SK-N-SH (cell line): Measurements from ENCODE around the gene NDOR1. TPM values are rescaled to one million over a fixed set of nuclear protein-coding genes. Genes with fewer than 3 reads are reported as not detected.

Source experiments
- CTCF ChIA-PET: fragments of 300-600, 350-600 bp; formaldehyde crosslinking; extraction: SDS; loops from one replicate; lab custom pipeline; 2021; lab: Yijun Ruan, JAX
- POLR2A ChIA-PET: fragments of 350-600 bp; sonication (Branson Sonifier 250); formaldehyde crosslinking; extraction: SDS; loops from one replicate; lab custom pipeline; 2020; ENCODE audit warnings: antibody characterized with exemption, inconsistent platforms; lab: Yijun Ruan, JAX
- DNase-seq: peaks from one replicate; pipeline ENCODE4 v3.0.0; 2012
- H2AFZ ChIP-seq: fragments of 200-600 bp; sonication (generic); 2 replicates; pipeline ENCODE4 v1.8.1; 2016; ENCODE audit warnings: antibody characterized with exemption, mild to moderate bottlenecking, low read depth
- H3F3A ChIP-seq: fragments of 200-600 bp; sonication (generic); replicated peaks from 2 replicates; pipeline ENCODE3; 2016; ENCODE audit warnings: antibody characterized with exemption, mild to moderate bottlenecking; ENCODE audit not compliant: insufficient read depth
- H3K27ac ChIP-seq, 2 experiments: fragments of 200-500 bp in 1 of 2; fragments of 200-600 bp in 1 of 2; sonication (Bioruptor generic) in 1 of 2; sonication (generic), shearing (Covaris generic) in 1 of 2; 2 replicates each; pipeline versions ENCODE4 v1.5.1 to v1.6.1; 2014 to 2016; ENCODE audit warnings: low read depth in 2 of 2, inconsistent platforms in 1 of 2, low read length in 1 of 2, mild to moderate bottlenecking in 1 of 2, mixed read lengths in 1 of 2
- H3K27me3 ChIP-seq: fragments of 200-600 bp; sonication (generic), shearing (Covaris generic); 2 replicates; pipeline ENCODE4 v1.6.1; 2016; ENCODE audit warnings: mixed run types; ENCODE audit not compliant: insufficient read depth
- H3K36me3 ChIP-seq, 2 experiments: fragments of 200-500 bp in 1 of 2; fragments of 200-600 bp in 1 of 2; sonication (Bioruptor generic) in 1 of 2; sonication (generic) in 1 of 2; replicated peaks in 1 of 2; 2 replicates each; pipeline versions ENCODE3 to v1.5.1; 2014 to 2016; ENCODE audit warnings: low read length in 1 of 2, mild to moderate bottlenecking in 1 of 2; ENCODE audit not compliant: insufficient read depth in 2 of 2, control insufficient read depth in 1 of 2
- H3K4me1 ChIP-seq, 2 experiments: fragments of 200-500 bp in 1 of 2; fragments of 200-600 bp in 1 of 2; sonication (Bioruptor generic) in 1 of 2; sonication (generic), shearing (Covaris generic) in 1 of 2; 2 replicates each; pipeline versions ENCODE4 v1.5.1 to v1.6.1; 2014 to 2016; ENCODE audit warnings: low read depth in 1 of 2, low read length in 1 of 2, mixed run types in 1 of 2; ENCODE audit not compliant: insufficient read depth in 2 of 2, control insufficient read depth in 1 of 2
- H3K4me2 ChIP-seq: fragments of 200-600 bp; sonication (generic), shearing (Covaris generic); 2 replicates; pipeline ENCODE4 v1.6.1; 2017; ENCODE audit warnings: mixed run types
- H3K4me3 ChIP-seq, 2 experiments: fragments of 200-500 bp in 1 of 2; fragments of 200-600 bp in 1 of 2; sonication (Bioruptor generic) in 1 of 2; sonication (generic), shearing (Covaris generic) in 1 of 2; 2 replicates each; pipeline versions ENCODE4 v1.5.1 to v1.8.1; 2014 to 2016; ENCODE audit warnings: low read depth in 2 of 2, inconsistent platforms in 1 of 2, low read length in 1 of 2, mild to moderate bottlenecking in 1 of 2, mixed read lengths in 1 of 2, moderate library complexity in 1 of 2
- H3K79me2 ChIP-seq: fragments of 200-600 bp; sonication (generic); 2 replicates; pipeline ENCODE4 v1.8.1; 2017; ENCODE audit warnings: mild to moderate bottlenecking; ENCODE audit not compliant: insufficient read depth
- H3K9ac ChIP-seq: fragments of 200-600 bp; sonication (generic); 2 replicates; pipeline ENCODE4 v1.6.1; 2017; ENCODE audit warnings: mixed run types
- H3K9me2 ChIP-seq: fragments of 200-600 bp; sonication (generic); 2 replicates; pipeline ENCODE4 v1.6.1; 2017; ENCODE audit warnings: mixed run types
- H3K9me3 ChIP-seq: fragments of 200-600 bp; sonication (generic); 2 replicates; pipeline ENCODE4 v1.6.1; 2017; ENCODE audit warnings: mixed run types, mild to moderate bottlenecking, moderate library complexity
- H4K20me1 ChIP-seq: fragments of 200-600 bp; sonication (generic); 2 replicates; pipeline ENCODE4 v1.6.1; 2017; ENCODE audit warnings: mild to moderate bottlenecking, mixed run types; ENCODE audit not compliant: insufficient read depth
- ELF1 ChIP-seq: IDR thresholded peaks from 2 replicates; pipeline ENCODE4 v1.4.0; 2012
- EP300 ChIP-seq, 2 experiments: IDR thresholded peaks; 2 replicates each; pipeline versions ENCODE4 v1.4.0 to v1.6.1; 2012; ENCODE audit warnings: borderline replicate concordance in 1 of 2, low read depth in 1 of 2, low read length in 1 of 2
- FOSL2 ChIP-seq: IDR thresholded peaks from 2 replicates; pipeline ENCODE4 v1.4.0; 2012; ENCODE audit warnings: low read depth, mild to moderate bottlenecking, moderate library complexity, borderline replicate concordance
- FOXM1 ChIP-seq: IDR thresholded peaks from 2 replicates; pipeline ENCODE4 v1.4.0; 2012; ENCODE audit warnings: low read depth, mild to moderate bottlenecking
- JUND ChIP-seq: IDR thresholded peaks from 2 replicates; pipeline ENCODE4 v1.4.0; 2012
- MAX ChIP-seq: IDR thresholded peaks from 2 replicates; pipeline ENCODE4 v1.4.0; 2012; ENCODE audit warnings: low read depth
- MEF2A ChIP-seq: IDR thresholded peaks from 2 replicates; pipeline ENCODE4 v1.4.0; 2012; ENCODE audit warnings: low read depth, borderline replicate concordance
- MXI1 ChIP-seq: IDR thresholded peaks from 2 replicates; pipeline ENCODE4 v1.6.1; 2012; ENCODE audit warnings: mild to moderate bottlenecking, low read depth, low read length, improper control_type of control experiment
- NRF1 ChIP-seq: IDR thresholded peaks from 2 replicates; pipeline ENCODE4 v1.6.1; 2012; ENCODE audit warnings: low read depth, mild to moderate bottlenecking, low read length
- REST ChIP-seq: IDR thresholded peaks from 2 replicates; pipeline ENCODE4 v1.6.1; 2012; ENCODE audit warnings: mild to moderate bottlenecking, low read depth, low read length, moderate library complexity
- TCF12 ChIP-seq: IDR thresholded peaks from 2 replicates; pipeline ENCODE4 v1.4.0; 2012
- WGBS: methylation state at CpG from one replicate; pipeline ENCODE4 v1.1.6; 2017; ENCODE audit warnings: low lambda C conversion rate; 5-methylcytosine and 5-hydroxymethylcytosine counted together
- polyA plus RNA-seq, 3 experiments: library from polyadenylated mRNA; depleted of rRNA; stranded (reverse); fragments of >200 nt; gene quantifications; 2 replicates each; pipeline ENCODE4 v1.2.3, GENCODE V29; 2012

The NDOR1 gene
- polyA plus RNA-seq, 1 of the 3 experiments (the other 2 are of a cell fraction) = 8.6 TPM

DNA sequence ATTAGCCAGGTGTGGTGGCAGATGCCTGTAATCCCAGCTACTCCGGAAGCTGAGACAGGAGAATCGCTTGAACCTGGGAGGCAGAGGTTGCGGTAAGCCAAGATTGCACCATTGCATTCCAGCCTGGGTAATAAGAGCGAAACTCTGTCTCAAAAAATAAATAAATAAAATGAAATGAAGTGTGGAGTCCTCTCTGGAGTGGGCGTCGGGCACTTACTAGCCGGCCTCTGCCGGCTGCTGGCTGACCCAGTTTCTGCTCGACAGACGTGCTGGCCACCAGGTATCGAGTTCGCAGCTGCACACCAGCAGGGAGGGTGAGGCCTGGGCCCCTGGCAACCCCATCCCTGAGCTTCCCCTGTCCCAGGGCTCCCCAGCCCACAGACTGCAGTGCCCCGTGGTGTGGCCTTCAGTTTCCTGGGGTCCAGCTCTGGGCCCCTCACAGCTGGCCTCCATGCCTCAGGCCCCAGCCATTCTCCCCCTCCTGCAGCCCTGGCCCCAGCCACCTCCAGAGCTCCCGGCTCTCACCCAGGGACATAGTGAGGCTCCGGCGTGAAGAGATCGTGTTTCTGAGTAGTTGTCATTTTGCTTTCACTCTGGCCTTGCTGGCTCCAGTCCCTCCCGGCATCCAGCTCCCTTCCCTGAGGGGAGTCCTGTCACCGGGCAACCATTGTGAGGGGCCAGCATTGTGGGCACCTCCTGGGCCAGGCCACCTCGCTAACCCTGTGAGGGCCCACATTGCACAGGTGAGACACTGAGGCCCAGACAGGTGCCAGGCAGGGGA, 41.8 kb downstream of the NDOR1 start:
- DNase-seq = no peak
- Histone ChIP-seq H3K27ac (no peak overlapping the region), H3K9ac (no peak overlapping the region), H3K9me2 (no peaks in the 10 kb centered on the region), H3F3A (peaks cover 9% of the 10 kb centered on the region), H3K36me3 (peaks cover 11 to 12% of the 10 kb centered on the region in 2 experiments), H2AFZ (no peak overlapping the region), H3K27me3 (no peaks in the 10 kb centered on the region), H3K4me2 (no peak overlapping the region), H3K79me2 (peaks cover 20% of the 10 kb centered on the region), H3K4me1 (peaks cover 8 to 16% of the 10 kb centered on the region in 2 experiments; a peak in 1 of 4 replicates), H4K20me1 (peaks cover 21% of the 10 kb centered on the region), H3K9me3 (no peaks in the 10 kb centered on the region), H3K4me3 (no peak overlapping the region)
- ChIA-PET CTCF (interaction anchor here (1.2 to 8.2 kb wide), 2 partner anchors 10 to 183 kb away, joined by 4 to 38 read pairs; no protein-coding TSS in a partner anchor), POLR2A (interaction anchor here (0.6 kb wide), 2 partner anchors 118 to 156 kb away, joined by 3 read pairs; no protein-coding TSS in a partner anchor)
- WGBS = 84% methylated on average over 17 of the region's 20 CpGs
- TF ChIP-seq MXI1 = no peak
- no peak for TF ChIP-seq JUND
- TF ChIP-seq ELF1 = no peak
- TF ChIP-seq NRF1 = no peak
- TF ChIP-seq FOSL2 = no peak
- TF ChIP-seq TCF12 = no peak
- no peak for TF ChIP-seq EP300 (IDR thresholded peaks at IDR 0.05; ENCODE audit: borderline replicate concordance in 1 of 2, low read depth in 1 of 2, low read length in 1 of 2)

- Histone ChIP-seq H3K9me2 (no peaks in the 10 kb centered on the region), H3F3A (peaks cover 7% of the 10 kb centered on the region), H3K9me3 (no peaks in the 10 kb centered on the region), H3K79me2 (peaks cover 14% of the 10 kb centered on the region), H3K27ac (no peak overlapping the region), H3K4me3 (no peak overlapping the region), H4K20me1 (peaks cover 16% of the 10 kb centered on the region), H3K27me3 (no peaks in the 10 kb centered on the region), H2AFZ (no peak overlapping the region), H3K36me3 (peaks cover 5 to 9% of the 10 kb centered on the region in 2 experiments), H3K4me1 (peaks cover 5 to 11% of the 10 kb centered on the region in 2 experiments; a peak in 1 of 4 replicates), H3K4me2 (no peak overlapping the region), H3K9ac (no peak overlapping the region)
- no peak for DNase-seq
- POLR2A ChIA-PET = no interaction called here
- TF ChIP-seq MAX (no peak), MEF2A (no peak), REST (no peak), FOSL2 (no peak), FOXM1 (no peak), TCF12 (no peak)
- CTCF ChIA-PET = interaction anchor here (1.2 to 8.2 kb wide), 2 partner anchors 11 to 183 kb away, joined by 4 to 38 read pairs; no protein-coding TSS in a partner anchor
- 80% methylated on average over 3 of the region's 6 CpGs for WGBS
Observed at GRCh38 chr9:137247916-137248175, 42.3 kb downstream of the NDOR1 start.
